Endothelial cell (in vitro differentiated cells): ENCODE results near the gene HOXA7. TPM values are rescaled to one million over a fixed set of nuclear protein-coding genes. Genes with fewer than 3 reads are reported as not detected.

ENCODE experiments used
- DNase-seq: peaks from one replicate; pipeline ENCODE4 v3.0.0; 2021; ENCODE audit warnings: low spot score
- H3K27ac Mint-ChIP-seq: one replicate; pipeline ENCODE4 v1.8.0; 2021; ENCODE audit warnings: mixed read lengths, inconsistent platforms; ENCODE audit not compliant: unreplicated experiment
- H3K27me3 Mint-ChIP-seq: one replicate; pipeline ENCODE4 v1.8.0; 2021; ENCODE audit warnings: mild to moderate bottlenecking, moderate library complexity, mixed read lengths, inconsistent platforms; ENCODE audit not compliant: unreplicated experiment
- H3K36me3 Mint-ChIP-seq: one replicate; pipeline ENCODE4 v1.8.0; 2021; ENCODE audit warnings: mild to moderate bottlenecking, low read depth, mixed read lengths, inconsistent platforms; ENCODE audit not compliant: unreplicated experiment
- H3K4me1 Mint-ChIP-seq: one replicate; pipeline ENCODE4 v1.8.0; 2021; ENCODE audit warnings: mild to moderate bottlenecking, mixed read lengths, inconsistent platforms; ENCODE audit not compliant: unreplicated experiment
- H3K4me3 Mint-ChIP-seq: one replicate; pipeline ENCODE4 v1.8.0; 2021; ENCODE audit warnings: mild to moderate bottlenecking, mixed read lengths, inconsistent platforms; ENCODE audit not compliant: unreplicated experiment
- H3K9me3 Mint-ChIP-seq: one replicate; pipeline ENCODE4 v1.8.0; 2021; ENCODE audit warnings: mixed read lengths, inconsistent platforms; ENCODE audit not compliant: unreplicated experiment
- CTCF ChIP-seq: fragments of 200-600 bp; sonication (generic); IDR thresholded peaks from one replicate; pipeline ENCODE4 v1.5.0; 2021; ENCODE audit warnings: antibody characterized with exemption; ENCODE audit not compliant: unreplicated experiment
- total RNA-seq: library from RNA; stranded (reverse); fragmentation: NEBNext Ultra II Directional; extraction: Animal tissue kit (Norgen Biotek cat#: 25700); gene quantifications from one replicate; pipeline ENCODE4 v1.2.1, GENCODE V29; 2021; ENCODE audit not compliant: unreplicated experiment

The HOXA7 gene
- total RNA-seq, 1 donor from 2014 or later: not detected

DNA sequence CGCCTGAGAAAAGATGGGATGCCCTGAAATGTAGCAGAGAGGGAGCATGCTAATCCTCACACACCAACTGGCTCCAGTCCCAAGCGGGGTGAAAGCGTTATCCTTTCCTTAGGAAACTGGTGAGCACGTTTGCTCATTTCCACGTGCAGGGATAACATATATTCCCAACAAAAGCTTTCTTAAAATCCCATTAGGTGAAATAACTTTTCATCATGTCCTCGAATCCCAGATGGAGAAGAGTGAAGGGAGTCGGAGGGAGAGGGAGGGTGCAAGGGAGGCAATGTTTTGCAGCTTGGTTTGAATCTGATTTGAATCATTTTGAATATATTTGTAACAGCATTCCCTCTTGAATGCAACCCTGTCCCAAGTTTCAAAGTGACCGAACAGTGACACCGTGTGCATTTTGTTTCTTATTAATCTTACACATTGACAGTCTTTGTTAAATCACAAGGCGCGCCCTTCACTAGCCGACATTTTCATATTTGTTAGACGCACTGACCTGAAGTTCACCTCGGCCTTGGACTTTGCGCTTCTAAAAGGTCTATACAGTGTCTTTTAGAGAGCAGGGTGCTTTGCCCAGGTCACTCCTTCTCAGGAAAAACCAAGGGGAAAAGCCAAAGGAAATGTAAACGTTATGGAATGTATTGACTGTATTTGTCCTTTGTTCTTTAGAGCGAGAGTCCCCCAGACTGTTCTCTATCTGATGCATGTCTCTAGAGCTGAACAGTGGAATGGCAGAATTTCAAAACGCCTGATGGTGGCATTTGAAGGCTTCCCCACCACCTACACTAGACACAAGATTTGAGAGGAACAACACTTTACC is 22.9 kb downstream of the HOXA7 start:
- Mint-ChIP-seq H3K27me3 (peaks cover 30% of the 10 kb centered on the region), H3K4me3 (no peak overlapping the region)

GRCh38 chr7:27132978-27133377 is 23.5 kb downstream of the HOXA7 start:
- H3K27ac Mint-ChIP-seq: no peak overlapping the region
- peaks cover 20% of the 10 kb centered on the region for H3K4me1 Mint-ChIP-seq
- no peaks in the 10 kb centered on the region for H3K36me3 Mint-ChIP-seq
- H3K9me3 Mint-ChIP-seq: no peaks in the 10 kb centered on the region
- no peak for DNase-seq
- TF ChIP-seq CTCF: no peak
- peaks cover 35% of the 10 kb centered on the region for H3K27me3 Mint-ChIP-seq
- no peak overlapping the region for H3K4me3 Mint-ChIP-seq

More for the DNA sequence above, 22.9 kb downstream of the HOXA7 start:
- no peaks in the 10 kb centered on the region for H3K9me3 Mint-ChIP-seq
- peaks cover 22% of the 10 kb centered on the region for H3K4me1 Mint-ChIP-seq
- H3K27ac Mint-ChIP-seq: no peak overlapping the region
- H3K36me3 Mint-ChIP-seq: no peaks in the 10 kb centered on the region
- no peak for DNase-seq
- TF ChIP-seq CTCF: no peak

DNA sequence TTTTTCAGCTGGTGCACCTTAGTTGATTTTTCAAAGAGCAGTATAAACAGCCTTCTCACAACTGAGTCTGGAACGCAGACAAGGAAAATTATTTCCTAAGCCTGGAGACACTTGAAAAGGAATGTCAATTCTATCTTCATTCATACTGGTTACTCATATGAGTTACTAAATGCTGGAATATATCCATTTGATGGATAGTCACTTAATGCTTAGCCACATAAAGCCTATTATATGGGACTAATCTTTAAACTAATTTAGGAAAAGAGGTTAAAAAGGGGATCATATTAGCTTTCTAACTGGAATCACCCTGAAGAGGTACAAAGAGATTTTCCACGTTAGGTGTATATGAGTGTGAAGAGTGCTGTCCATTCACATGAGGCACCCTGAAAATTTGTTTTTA is 24.3 kb downstream of the HOXA7 start:
- H3K27me3 Mint-ChIP-seq: peaks cover 35% of the 10 kb centered on the region
- H3K27ac Mint-ChIP-seq: no peak overlapping the region
- TF ChIP-seq CTCF: no peak
- H3K4me3 Mint-ChIP-seq: no peak overlapping the region
- H3K9me3 Mint-ChIP-seq: no peaks in the 10 kb centered on the region
- peaks cover 20% of the 10 kb centered on the region for H3K4me1 Mint-ChIP-seq
- DNase-seq: no peak
- H3K36me3 Mint-ChIP-seq: no peaks in the 10 kb centered on the region

DNA sequence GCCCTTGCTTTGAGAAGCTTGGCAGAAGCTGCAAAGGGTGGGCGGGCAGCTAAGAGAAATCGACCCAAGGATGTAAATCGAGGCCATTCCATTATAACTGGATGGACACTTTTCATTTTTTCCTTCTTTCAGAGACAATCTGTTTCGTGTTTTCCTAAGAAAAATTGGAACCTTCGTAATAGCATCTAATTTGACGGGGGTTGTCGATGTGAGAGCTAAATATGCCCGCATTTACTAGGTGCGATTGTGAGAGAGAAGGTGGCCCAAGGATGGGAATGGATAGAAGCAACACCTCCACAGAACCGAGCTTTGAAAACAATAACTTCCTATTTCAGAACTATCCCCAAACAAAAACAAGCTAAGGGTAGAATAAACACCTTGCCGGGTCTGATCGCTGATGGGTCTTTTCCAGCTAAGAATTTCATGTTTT is 25.1 kb downstream of the HOXA7 start:
- DNase-seq: no peak
- peaks cover 13% of the 10 kb centered on the region for H3K4me1 Mint-ChIP-seq
- peaks cover 34% of the 10 kb centered on the region for H3K27me3 Mint-ChIP-seq
- no peaks in the 10 kb centered on the region for H3K36me3 Mint-ChIP-seq
- no peak overlapping the region for H3K27ac Mint-ChIP-seq
- H3K9me3 Mint-ChIP-seq: no peaks in the 10 kb centered on the region
- peak overlapping the region; percentile 43 for H3K4me3 Mint-ChIP-seq
- no peak for TF ChIP-seq CTCF
